Peyer's patch (tissue), 4 donors: ENCODE measurements around the gene MRPL14. TPM values are rescaled to one million over a fixed set of nuclear protein-coding genes. Genes with fewer than 3 reads are reported as not detected.
A peak's percentile ranks its signal among the peaks of the same experiment; 100 is the strongest.

ENCODE experiments used
- DNase-seq, 3 donors: peaks; one replicate each; pipeline ENCODE4 v3.0.0-alpha.2; 2017 to 2019
- H3K27ac ChIP-seq, 4 donors: fragments of 200-600 bp; sonication (generic); one replicate each; pipeline ENCODE4 v1.5.1; 2016 to 2019
- H3K27me3 ChIP-seq, 2 donors: fragments of 200-600 bp; sonication (generic); one replicate each; pipeline ENCODE4 v1.5.1; 2019
- H3K36me3 ChIP-seq, 3 donors: fragments of 200-600 bp; sonication (generic); one replicate each; pipeline ENCODE4 v1.5.1; 2016 to 2019
- H3K4me1 ChIP-seq, 4 donors: fragments of 200-600 bp; sonication (generic); one replicate each; pipeline ENCODE4 v1.5.1; 2016 to 2019
- H3K4me3 ChIP-seq, 4 donors: fragments of 200-600 bp; sonication (generic); 1 replicate in 3 of 4; 2 replicates in 1 of 4; pipeline ENCODE4 v1.5.1; 2016 to 2019; ENCODE audit warnings: mild to moderate bottlenecking in 1 of 4
- H3K9me3 ChIP-seq, 4 donors: fragments of 200-600 bp; sonication (generic); one replicate each; pipeline ENCODE4 v1.5.1; 2016 to 2019; ENCODE audit warnings: mild to moderate bottlenecking in 1 of 4
- CTCF ChIP-seq, 6 experiments: fragments of 450-650 bp in 4 of 6; fragments of 200-600 bp in 2 of 6; sonication (generic) in 1 of 6; IDR thresholded peaks; one replicate each; pipeline ENCODE4 v1.5.1; 2017 to 2019; ENCODE audit warnings: antibody characterized with exemption in 6 of 6, mild to moderate bottlenecking in 3 of 6, moderate library complexity in 1 of 6
- POLR2A ChIP-seq, 2 donors: fragments of 450-650 bp; IDR thresholded peaks; one replicate each; pipeline ENCODE4 v1.5.1; 2017; ENCODE audit warnings: antibody characterized with exemption in 2 of 2, mild to moderate bottlenecking in 2 of 2, moderate library complexity in 2 of 2
- total RNA-seq, 4 donors: library from RNA; depleted of rRNA; stranded (reverse); fragments of >200 nt; gene quantifications; one replicate each; pipeline ENCODE4 v1.1.0, GENCODE V29; 2016

MRPL14 gene
- total RNA-seq, 4 donors from 2014 or later, result 35.5 to 51.1 (median 42.6) TPM

DNA sequence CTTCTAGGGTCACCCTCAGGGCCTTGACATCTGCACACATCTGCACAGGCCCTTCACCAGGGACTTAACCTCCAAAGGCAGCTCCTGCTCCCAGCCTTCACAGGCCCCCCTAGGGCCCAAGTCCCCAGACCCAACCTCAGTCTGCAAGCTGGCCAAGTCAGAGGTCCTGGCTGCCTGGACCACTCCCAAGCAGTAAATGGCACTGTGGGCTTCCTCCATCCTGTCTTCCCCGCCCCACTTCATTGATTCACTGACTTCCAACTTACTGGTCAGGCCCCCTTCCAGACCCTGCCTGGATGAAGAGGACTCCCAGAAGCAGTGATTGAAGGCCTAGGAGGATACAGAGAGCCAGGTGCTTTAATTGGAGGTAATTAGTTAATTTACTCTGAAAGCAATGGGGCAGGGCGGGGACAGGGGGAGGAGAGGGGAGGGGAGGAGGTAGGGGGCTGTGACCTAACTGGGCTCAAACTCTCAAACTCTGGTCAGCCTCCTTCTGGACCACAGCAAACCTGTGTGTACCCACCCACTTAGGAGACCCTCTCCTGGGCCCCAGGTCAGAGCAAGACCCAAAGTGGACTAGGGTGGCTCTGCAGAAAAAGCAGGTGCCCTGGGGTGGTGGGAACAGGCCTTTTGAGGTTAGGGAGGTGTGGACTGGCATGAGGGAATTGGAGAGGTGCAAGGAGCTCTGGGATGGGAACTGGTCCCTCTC lies 51.5 kb downstream of the MRPL14 start:
- H3K4me3 ChIP-seq, result peak overlapping the region in 1 of 4 donors; percentile 8
- H3K27ac ChIP-seq, result no peak overlapping the region
- no peaks in the 10 kb centered on the region for H3K36me3 ChIP-seq
- DNase-seq, result no peak
- no peaks in the 10 kb centered on the region for H3K9me3 ChIP-seq
- H3K27me3 ChIP-seq, result no peaks in the 10 kb centered on the region
- TF ChIP-seq CTCF (IDR thresholded peaks at IDR 0.05) (no peak), POLR2A (IDR thresholded peaks at IDR 0.05) (no peak)
- peaks cover 0 to 47% (median 11%) of the 10 kb centered on the region in 4 donors for H3K4me1 ChIP-seq

DNA sequence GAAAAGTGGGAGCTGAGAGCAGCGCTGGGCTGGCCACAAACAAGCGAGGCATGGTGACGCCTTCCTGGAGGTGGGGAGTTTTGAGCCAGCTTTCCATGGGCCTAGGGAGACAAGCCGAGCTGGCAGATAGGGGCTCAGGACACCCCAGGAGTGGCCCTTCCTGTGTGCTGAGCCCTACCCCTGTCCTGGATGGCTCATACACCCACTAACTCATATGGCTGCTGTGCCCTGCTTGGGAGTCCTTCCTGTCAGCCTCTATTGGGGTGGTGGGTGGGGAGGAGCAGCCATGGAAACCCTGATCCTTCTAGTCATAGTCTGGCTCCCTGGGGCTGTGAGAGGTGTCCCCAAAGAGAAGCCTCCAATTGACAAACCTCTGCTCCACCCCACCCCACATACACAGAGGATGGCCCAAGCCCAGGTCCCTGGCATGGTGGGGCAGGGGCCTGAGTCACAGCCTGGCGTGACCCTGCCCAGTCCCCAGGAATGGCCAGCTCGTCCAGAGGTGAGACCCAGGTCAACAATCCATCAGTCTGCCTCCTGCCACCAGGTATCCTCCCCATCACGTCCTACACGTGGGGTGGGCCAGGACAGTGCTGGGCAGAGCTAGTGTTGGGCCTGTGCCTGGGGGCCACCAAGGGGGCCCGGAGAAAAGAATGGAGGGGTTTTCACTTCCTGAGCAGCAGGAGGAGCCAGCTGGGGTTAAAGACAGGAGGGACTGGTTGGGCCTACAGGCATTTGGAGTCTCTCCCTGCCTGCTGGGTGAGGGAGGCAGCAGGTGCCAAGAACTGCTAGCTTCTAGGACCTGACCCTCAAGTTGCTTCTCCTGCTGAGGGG lies 52.2 kb downstream of the MRPL14 start:
- no peak overlapping the region for H3K4me3 ChIP-seq
- DNase-seq, result no peak
- no peaks in the 10 kb centered on the region for H3K27me3 ChIP-seq
- no peaks in the 10 kb centered on the region for H3K9me3 ChIP-seq
- peak overlapping the region in 1 of 4 donors; percentile 77 for H3K27ac ChIP-seq
- peaks cover 0 to 47% (median 11%) of the 10 kb centered on the region in 4 donors for H3K4me1 ChIP-seq
- no peaks in the 10 kb centered on the region for H3K36me3 ChIP-seq
- TF ChIP-seq CTCF (IDR thresholded peaks at IDR 0.05) (no peak), POLR2A (IDR thresholded peaks at IDR 0.05) (no peak)

DNA sequence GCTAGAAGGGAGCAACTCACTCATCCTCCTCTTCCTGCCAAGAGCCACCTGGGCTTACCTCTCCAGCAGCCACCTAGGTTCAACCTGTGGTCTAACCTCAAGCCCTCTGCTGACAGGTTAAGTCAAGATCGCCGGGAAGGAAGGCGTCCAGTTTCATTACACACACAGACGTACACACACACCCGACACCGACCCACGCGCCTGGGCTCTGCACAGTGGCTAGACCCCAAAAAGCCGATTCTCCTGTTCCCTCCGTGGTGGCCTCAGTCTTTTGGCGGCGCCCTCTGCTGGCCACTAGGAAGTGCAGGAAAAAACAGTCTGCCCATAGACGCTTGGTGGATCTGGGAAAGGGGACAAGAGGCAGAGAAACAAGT lies 52.8 kb downstream of the MRPL14 start:
- Histone ChIP-seq H3K36me3 (no peaks in the 10 kb centered on the region), H3K4me1 (peaks cover 0 to 46% (median 11%) of the 10 kb centered on the region in 4 donors), H3K9me3 (no peaks in the 10 kb centered on the region), H3K4me3 (peak overlapping the region in 1 of 4 donors; percentile 26), H3K27ac (peak overlapping the region in 3 of 4 donors; percentile 26 to 77 (median 31)), H3K27me3 (no peaks in the 10 kb centered on the region)
- DNase-seq, result peak; percentile 60 to 86 (median 80)
- TF ChIP-seq CTCF (IDR thresholded peaks at IDR 0.05) (peak; percentile 83 to 94 (median 87)), POLR2A (IDR thresholded peaks at IDR 0.05) (no peak)

DNA sequence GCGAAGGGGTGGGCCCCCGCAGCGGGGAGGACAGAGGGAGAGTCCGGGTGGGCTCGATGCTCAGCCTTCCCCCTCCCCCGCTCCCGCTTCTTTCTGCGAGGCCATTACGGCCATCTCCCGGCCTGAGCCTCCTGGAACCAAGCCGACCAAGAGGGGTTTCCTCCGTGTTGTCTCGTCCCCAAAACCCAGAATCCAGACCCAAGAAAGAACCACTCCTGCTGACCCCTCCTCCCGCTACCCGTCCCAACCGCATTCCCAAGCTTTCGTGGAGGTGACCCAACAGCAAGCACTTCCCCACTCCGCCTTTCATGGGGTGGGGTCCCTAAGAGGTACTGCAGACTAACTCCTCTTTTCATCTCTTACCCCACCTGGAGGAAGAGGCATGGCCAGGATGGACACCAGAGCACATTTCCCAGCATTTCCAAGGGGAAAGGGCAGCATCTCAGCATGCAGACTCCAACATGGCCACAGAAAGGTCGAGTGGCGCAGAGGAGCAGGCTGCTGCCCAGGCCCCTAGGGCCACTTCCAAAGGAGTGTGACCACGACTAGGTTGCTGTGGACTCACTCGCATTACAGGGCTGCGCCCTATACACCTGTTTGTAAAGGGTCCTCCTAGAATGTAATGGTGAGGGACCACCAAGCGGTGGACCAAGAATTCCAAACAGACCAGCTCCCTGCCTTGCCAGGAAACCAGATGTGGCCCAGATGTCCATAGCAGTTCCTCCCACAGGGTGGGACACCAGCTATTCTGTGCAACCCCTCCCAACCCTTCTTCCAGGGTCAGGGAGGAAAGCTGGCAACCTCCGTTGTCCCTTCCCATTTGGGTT lies 53.4 kb downstream of the MRPL14 start:
- Histone ChIP-seq H3K9me3 (no peaks in the 10 kb centered on the region), H3K4me1 (peaks cover 0 to 40% (median 11%) of the 10 kb centered on the region in 4 donors), H3K4me3 (peak overlapping the region; percentile 38 to 60 (median 54)), H3K27me3 (no peaks in the 10 kb centered on the region), H3K27ac (peak overlapping the region in 3 of 4 donors; percentile 26 to 77 (median 55)), H3K36me3 (no peaks in the 10 kb centered on the region)
- no peak for TF ChIP-seq POLR2A (IDR thresholded peaks at IDR 0.05)
- TF ChIP-seq CTCF (IDR thresholded peaks at IDR 0.05), result peak in 2 of 6 experiments; percentile 1 to 16
- no peak for DNase-seq

- H3K9me3 ChIP-seq, result no peaks in the 10 kb centered on the region
- no peaks in the 10 kb centered on the region for H3K36me3 ChIP-seq
- H3K4me3 ChIP-seq, result peak overlapping the region; percentile 38 to 60 (median 54)
- peak; percentile 43 to 84 (median 82) for DNase-seq
- peak overlapping the region; percentile 26 to 77 (median 42) for H3K27ac ChIP-seq
- H3K27me3 ChIP-seq, result no peaks in the 10 kb centered on the region
- no peak for TF ChIP-seq CTCF (IDR thresholded peaks at IDR 0.05)
- no peak for TF ChIP-seq POLR2A (IDR thresholded peaks at IDR 0.05)
- peaks cover 0 to 39% (median 11%) of the 10 kb centered on the region in 4 donors for H3K4me1 ChIP-seq
Measured at GRCh38 chr6:44072959-44073611, 54.2 kb downstream of the MRPL14 start.
